HCT116 (cell line): ENCODE results near the gene RBBP8NL. TPM values are rescaled to one million over a fixed set of nuclear protein-coding genes. Genes with fewer than 3 reads are reported as not detected.

Experiments used
- ATAC-seq: fragments of 200-7000 bp; cut with Tn5 transposase; 2 replicates; pipeline ENCODE4 v1.9.1; 2020; ENCODE audit warnings: mild to moderate bottlenecking, moderate library complexity
- BruUV-seq: library from RNA; stranded (reverse); fragments of 400-500 nt; replicated peaks from 2 replicates; lab custom pipeline; 2021; lab: Mats Ljungman, UMichigan
- CTCF ChIA-PET: fragments of 300-600 bp; sonication (Branson Sonifier 250); formaldehyde crosslinking; loops from one replicate; lab custom pipeline; 2021; ENCODE audit warnings: antibody characterized with exemption; lab: Charles Lee
- POLR2A ChIA-PET: fragments of 300-600, 350-600 bp; sonication (Branson Sonifier 250); formaldehyde crosslinking; loops from one replicate; lab custom pipeline; 2021; ENCODE audit warnings: antibody characterized with exemption; lab: Charles Lee
- RAD21 ChIA-PET, 2 experiments: fragments of 300-600 bp; sonication (Branson Sonifier 250); formaldehyde crosslinking; loops; one replicate each; lab custom pipeline; 2023; ENCODE audit warnings: low total read pairs in 2 of 2; ENCODE audit not compliant: uncharacterized antibody in 2 of 2, unreplicated experiment in 2 of 2, low non-redundant PET in 1 of 2; lab: Charles Lee
- DNase-seq: peaks from one replicate; pipeline ENCODE4 v3.0.0-alpha.2; 2010; ENCODE audit warnings: low read depth, low spot score
- H2AFZ ChIP-seq: fragments of 200-600 bp; shearing (Covaris generic), sonication (generic); 2 replicates; pipeline ENCODE4 v1.6.1; 2017; ENCODE audit warnings: low read depth, mixed run types, mixed read lengths, antibody characterized with exemption, low read length; ENCODE audit not compliant: poor library complexity, severe bottlenecking
- H3K27ac ChIP-seq: 2 replicates; pipeline ENCODE4 v1.5.1; 2012; ENCODE audit warnings: low read depth, low read length
- H3K27me3 ChIP-seq: fragments of 200-600 bp; sonication (generic); 2 replicates; pipeline ENCODE4 v1.6.1; 2016; ENCODE audit warnings: mixed run types, low read length, mixed read lengths; ENCODE audit not compliant: insufficient read depth
- H3K36me3 ChIP-seq, 2 experiments: fragments of 200-500 bp in 1 of 2; fragments of 200-600 bp in 1 of 2; sonication (Bioruptor generic) in 1 of 2; sonication (generic) in 1 of 2; 2 replicates each; pipeline versions ENCODE4 v1.5.1 to v1.6.1; 2014 to 2016; ENCODE audit warnings: low read length in 2 of 2, inconsistent platforms in 1 of 2, mixed read lengths in 1 of 2, mixed run types in 1 of 2; ENCODE audit not compliant: insufficient read depth in 2 of 2, control insufficient read depth in 1 of 2
- H3K4me1 ChIP-seq, 2 experiments: fragments of 200-600 bp in 1 of 2; sonication (generic) in 1 of 2; 2 replicates each; pipeline versions ENCODE4 v1.5.1 to v1.6.1; 2012 to 2017; ENCODE audit warnings: low read length in 2 of 2, inconsistent platforms in 1 of 2, mild to moderate bottlenecking in 1 of 2, mixed read lengths in 1 of 2, mixed run types in 1 of 2, moderate library complexity in 1 of 2; ENCODE audit not compliant: insufficient read depth in 2 of 2, control insufficient read depth in 1 of 2
- H3K4me2 ChIP-seq: fragments of 200-600 bp; sonication (generic); 2 replicates; pipeline ENCODE4 v1.6.1; 2017; ENCODE audit warnings: mixed run types, low read length, mixed read lengths
- H3K4me3 ChIP-seq, 2 experiments: fragments of 200-600 bp in 1 of 2; sonication (generic) in 1 of 2; replicated peaks in 1 of 2; 2 replicates each; pipeline ENCODE4 v1.5.1; 2011 to 2016; ENCODE audit warnings: low read length in 2 of 2, control low read depth in 1 of 2, low read depth in 1 of 2, mild to moderate bottlenecking in 1 of 2, mixed read lengths in 1 of 2, mixed run types in 1 of 2
- H3K79me2 ChIP-seq: fragments of 200-600 bp; sonication (generic); 2 replicates; pipeline ENCODE4 v1.6.1; 2017; ENCODE audit warnings: mild to moderate bottlenecking, mixed run types, low read length, moderate library complexity, mixed read lengths; ENCODE audit not compliant: insufficient read depth
- H3K9ac ChIP-seq: fragments of 200-600 bp; sonication (generic); 2 replicates; pipeline ENCODE4 v1.6.1; 2016; ENCODE audit warnings: low read length, mixed read lengths
- H3K9me2 ChIP-seq: fragments of 200-600 bp; sonication (generic), shearing (Covaris generic); 2 replicates; pipeline ENCODE4 v1.6.1; 2017; ENCODE audit warnings: mixed run types, mild to moderate bottlenecking, moderate library complexity; ENCODE audit not compliant: insufficient read depth
- H3K9me3 ChIP-seq, 2 experiments: fragments of 200-500 bp in 1 of 2; fragments of 200-600 bp in 1 of 2; sonication (Bioruptor generic) in 1 of 2; sonication (generic) in 1 of 2; 2 replicates each; pipeline ENCODE4 v1.6.1; 2014 to 2017; ENCODE audit warnings: low read length in 2 of 2, mixed read lengths in 2 of 2, inconsistent platforms in 1 of 2, low read depth in 1 of 2, mild to moderate bottlenecking in 1 of 2, mixed run types in 1 of 2, moderate library complexity in 1 of 2; ENCODE audit not compliant: control insufficient read depth in 1 of 2, insufficient read depth in 1 of 2
- H4K20me1 ChIP-seq: fragments of 200-600 bp; sonication (generic), shearing (Covaris generic); 2 replicates; pipeline ENCODE4 v1.6.1; 2017; ENCODE audit warnings: mixed run types, mild to moderate bottlenecking, moderate library complexity; ENCODE audit not compliant: insufficient read depth
- ATF3 ChIP-seq: IDR thresholded peaks from 2 replicates; pipeline ENCODE4 v1.6.1; 2012
- ELF1 ChIP-seq: IDR thresholded peaks from 2 replicates; pipeline ENCODE4 v1.6.1; 2012; ENCODE audit warnings: low read depth, borderline replicate concordance
- EZH2phosphoT487 ChIP-seq: fragments of 200-600 bp; IDR thresholded peaks from 2 replicates; pipeline ENCODE4 v1.6.1; 2018; ENCODE audit warnings: antibody characterized with exemption, borderline replicate concordance
- MAX ChIP-seq: IDR thresholded peaks from 2 replicates; pipeline ENCODE4 v1.6.1; 2012
- POLR2A ChIP-seq: IDR thresholded peaks from 2 replicates; pipeline ENCODE4 v1.7.0; 2011; ENCODE audit warnings: borderline replicate concordance; ENCODE audit not compliant: insufficient read depth, insufficient read length; ENCODE audit errors: extremely low read depth
- POLR2AphosphoS5 ChIP-seq: IDR thresholded peaks from 2 replicates; pipeline ENCODE4 v1.6.1; 2011; ENCODE audit warnings: mild to moderate bottlenecking, low read depth, low read length, moderate library complexity
- RAD21 ChIP-seq: IDR thresholded peaks from 2 replicates; pipeline ENCODE4 v1.6.1; 2012; ENCODE audit warnings: low read depth, mild to moderate bottlenecking
- SP1 ChIP-seq: IDR thresholded peaks from 2 replicates; pipeline ENCODE4 v1.6.1; 2012; ENCODE audit warnings: low read depth
- YY1 ChIP-seq: IDR thresholded peaks from 2 replicates; pipeline ENCODE4 v1.6.1; 2011; ENCODE audit warnings: low read length, low read depth, moderate library complexity, mild to moderate bottlenecking; ENCODE audit not compliant: insufficient replicate concordance; ENCODE audit errors: extremely low read depth
- ZFX ChIP-seq: fragments of 450-650 bp; IDR thresholded peaks from 2 replicates; pipeline ENCODE4 v1.6.1; 2017
- intact Hi-C: fragments of 100-400 bp; cut with micrococcal nuclease; formaldehyde crosslinking; loops from 2 replicates; pipeline ENCODE4 v1.10.0; 2022
- total RNA-seq: library from RNA; stranded (reverse); gene quantifications from one replicate; pipeline ENCODE4 v1.2.1, GENCODE V29; 2021; ENCODE audit not compliant: unreplicated experiment

Gene RBBP8NL
- total RNA-seq, 1 experiment from 2014 or later = 0.59 TPM

DNA sequence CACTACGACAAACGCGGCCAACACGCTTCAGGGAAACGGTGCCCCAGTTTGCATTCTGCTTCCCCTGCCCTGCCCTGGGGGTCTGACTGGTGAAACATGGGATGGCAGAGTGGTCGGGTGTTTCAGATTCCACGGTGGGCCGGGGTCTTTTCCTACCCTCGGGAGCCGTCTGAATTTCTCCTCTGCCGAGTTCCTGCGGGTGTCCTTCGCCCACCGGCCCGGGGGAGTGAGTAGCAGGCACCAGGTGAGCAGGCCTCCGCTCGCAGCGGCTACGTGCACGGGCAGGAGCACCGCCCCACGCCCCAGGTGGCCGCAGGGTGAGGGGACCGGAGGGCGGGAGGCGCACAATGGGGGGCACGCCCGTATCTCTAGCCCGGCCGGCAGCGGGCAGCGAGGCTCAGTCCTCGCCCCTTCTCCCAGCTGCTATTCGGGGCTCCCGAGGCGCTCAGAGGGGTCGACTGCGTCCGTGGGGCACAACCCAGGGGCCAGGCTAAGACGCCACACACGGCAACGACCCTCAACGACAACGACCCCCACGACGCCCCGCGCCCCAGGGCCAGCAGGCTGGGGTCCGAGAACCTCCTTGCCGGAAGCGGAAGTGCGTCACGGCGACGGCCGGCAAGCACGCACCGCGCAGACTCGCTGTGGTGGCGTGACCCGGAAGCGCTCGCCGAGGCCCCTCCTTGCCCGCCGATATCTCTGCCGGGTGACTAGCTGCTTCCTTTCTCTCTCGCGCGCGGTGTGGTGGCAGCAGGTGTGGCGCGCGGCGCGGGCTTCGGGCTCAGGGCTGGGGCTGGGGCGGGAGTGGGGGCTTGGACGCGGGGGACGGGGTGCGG is 40.7 kb downstream of the RBBP8NL start, which contains the start of gene RPS21:
RPS21 (plus strand) TSS at position 721 of the 836 bp plus-strand sequence. CDS start 236 bp downstream, outside the sequence.
- Histone ChIP-seq H3K4me2 (peak within 1 kb of the TSS; percentile 88), H3K9me3 (no peaks in the 10 kb centered on the region), H3K9ac (peak within 1 kb of the TSS; percentile 99), H3K9me2 (no peaks in the 10 kb centered on the region), H2AFZ (no peak within 1 kb of the TSS), H3K27ac (peak within 1 kb of the TSS; percentile 95), H3K27me3 (no peaks in the 10 kb centered on the region), H3K4me1 (peaks cover 8 to 37% of the 10 kb centered on the region in 2 experiments; a peak in 3 of 4 replicates), H3K36me3 (peaks cover 8 to 27% of the 10 kb centered on the region in 2 experiments), H3K79me2 (peaks cover 62% of the 10 kb centered on the region), H3K4me3 (peak within 1 kb of the TSS; percentile 98 to 100), H4K20me1 (peaks cover 9% of the 10 kb centered on the region; the same call in 1 of the 2 replicates)
- RAD21 ChIA-PET = interaction anchor here in 1 of 2 experiments (0.6 to 0.7 kb wide), 2 partner anchors 37 to 84 kb away, joined by 4 to 8 read pairs; partner anchors contain the start of gene ADRM1
- ATAC-seq (peak; percentile 74), DNase-seq (peak; percentile 79)
- TF ChIP-seq ATF3 (no peak), POLR2A (peak; percentile 80), EZH2phosphoT487 (no peak), ZFX (peak; percentile 62; the same call in 1 of the 2 replicates), YY1 (peak; percentile 29), ELF1 (no peak; the same call in 1 of the 2 replicates), MAX (peak; percentile 80), RAD21 (no peak), SP1 (peak; percentile 53), POLR2AphosphoS5 (peak; percentile 94)
- POLR2A ChIA-PET = interaction anchor here (0.6 to 1.5 kb wide), 10 partner anchors 10 to 443 kb away, joined by 3 to 12 read pairs (median 5); partner anchors contain the start of genes ADRM1 and MRGBP
- CTCF ChIA-PET = interaction anchor here (0.9 to 1.4 kb wide), 3 partner anchors 24 to 86 kb away, joined by 3 read pairs; no protein-coding TSS in a partner anchor
- intact Hi-C loops = loop anchor here (1.0 kb wide), 1 partner anchor 84 kb away; the partner anchor contains the start of gene ADRM1
- BruUV-seq = TSS peak; percentile 78
